HG03159 (cell line): ENCODE measurements around the gene OR4B1.

Experiments used
- ATAC-seq: cut with Tn5 transposase; IDR thresholded peaks from one replicate; pipeline ENCODE4 v1.9.1; 2021; ENCODE audit warnings: mild to moderate bottlenecking, moderate library complexity; ENCODE audit not compliant: unreplicated experiment

Gene OR4B1

GRCh38 chr11:48248902-48249301, 32.3 kb downstream of the OR4B1 start:
- ATAC-seq = no peak

GRCh38 chr11:48261600-48261999, 45.0 kb downstream of the OR4B1 start:
- ATAC-seq = no peak

- ATAC-seq = no peak
Observed at GRCh38 chr11:48263423-48263911, 46.9 kb downstream of the OR4B1 start, which contains the start of gene OR4X1. Gene OR4X1, plus strand, starts transcription at chr11:48263861. Its CDS starts 0 bp downstream, at chr11:48263861.
